Prostate gland (tissue), 2 donors: ENCODE data around the gene ZNF598.

ENCODE experiments used
- CTCF ChIP-seq, 4 experiments: fragments of 200-600 bp in 2 of 4; fragments of 450-650 bp in 2 of 4; sonication (generic) in 2 of 4; IDR thresholded peaks; 1 replicate in 3 of 4; 2 replicates in 1 of 4; pipeline ENCODE4 v1.5.1; 2016 to 2019; ENCODE audit warnings: antibody characterized with exemption in 4 of 4, mild to moderate bottlenecking in 2 of 4, moderate library complexity in 2 of 4
- POLR2A ChIP-seq: fragments of 450-650 bp; IDR thresholded peaks from one replicate; pipeline ENCODE4 v1.6.1; 2016; ENCODE audit warnings: antibody characterized with exemption, mild to moderate bottlenecking

GRCh38 chr16:1950047-1950446, 59.6 kb downstream of the ZNF598 start:
- TF ChIP-seq CTCF (IDR thresholded peaks at IDR 0.05) = no peak
- no peak for TF ChIP-seq POLR2A
